ENCODE measurements around the gene MRPL36.

Gene MRPL36

DNA sequence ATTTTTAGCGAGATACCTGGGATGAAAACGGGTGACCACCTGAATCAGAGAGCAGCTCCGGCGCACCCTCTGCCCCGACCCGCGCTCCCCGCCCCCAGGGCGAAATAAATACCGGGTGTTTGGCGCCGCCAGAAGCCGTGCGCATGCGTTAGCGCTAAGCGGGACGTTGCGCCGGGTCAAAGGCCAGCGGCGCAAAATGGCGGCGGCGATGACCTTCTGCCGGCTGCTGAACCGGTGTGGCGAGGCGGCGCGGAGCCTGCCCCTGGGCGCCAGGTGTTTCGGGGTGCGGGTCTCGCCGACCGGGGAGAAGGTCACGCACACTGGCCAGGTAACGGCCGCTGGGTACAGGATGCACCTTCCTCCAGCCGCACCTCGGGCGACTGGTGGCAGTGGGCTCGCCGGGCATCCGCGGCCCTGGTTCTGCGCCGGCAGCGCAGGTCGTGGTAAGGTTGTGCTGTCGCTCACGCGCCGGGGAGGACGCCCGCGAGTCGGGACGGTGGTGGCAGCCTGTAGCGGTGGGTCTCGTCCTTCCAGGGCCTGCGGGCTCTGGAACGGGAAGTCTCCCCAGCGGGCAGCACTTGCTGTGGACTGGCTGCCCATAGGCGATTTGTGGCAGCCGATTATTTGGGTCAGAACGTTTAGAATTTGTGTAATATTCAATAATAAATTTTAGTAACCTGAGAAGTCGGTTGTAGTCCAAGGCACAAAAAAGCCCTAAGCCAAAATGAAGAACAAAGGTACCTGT, 1.8 kb upstream of the MRPL36 start, which contains the start of gene NDUFS6:
NDUFS6 (plus strand) TSS at position 186 of the 745 bp plus-strand sequence; CDS start at position 197, 11 bp downstream.
- H3K27ac ChIP-seq, result peak within 1 kb of the TSS; percentile 98

DNA sequence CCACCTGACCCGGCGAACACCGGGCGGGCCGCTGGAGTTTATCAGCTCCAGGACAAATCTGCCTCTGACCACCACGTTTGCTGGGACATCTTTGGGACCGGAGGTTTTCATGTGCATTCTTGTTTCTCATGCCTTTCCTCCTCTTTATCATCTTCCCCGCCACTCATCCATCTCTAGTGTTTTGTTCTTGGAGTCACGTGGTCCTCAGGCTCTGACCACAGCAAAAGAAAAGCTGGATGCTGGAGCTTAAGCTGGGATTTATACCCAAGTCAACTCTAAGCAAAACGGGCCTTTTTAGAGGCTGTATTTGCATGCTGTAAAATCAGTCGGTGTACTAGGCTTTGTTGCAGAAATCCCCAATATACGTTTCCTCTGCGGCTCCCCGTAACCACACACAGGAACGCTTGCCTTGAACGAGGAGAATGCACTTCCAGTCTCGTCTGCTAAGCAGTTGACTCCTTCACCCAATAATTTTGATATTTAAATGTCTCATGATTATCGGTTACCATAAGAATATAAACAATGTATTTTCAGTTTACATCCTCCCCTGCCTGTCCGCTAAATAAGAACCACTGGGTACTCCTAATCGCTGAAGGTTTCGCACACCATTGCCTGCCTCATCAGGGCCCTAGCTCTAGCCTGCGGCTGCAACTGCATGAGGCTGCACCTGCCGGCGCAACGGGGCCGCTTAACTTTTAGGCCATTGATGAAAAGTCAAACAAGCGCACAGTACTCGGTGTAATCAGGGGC, 1.0 kb upstream of the MRPL36 start:
- TF ChIP-seq ZFX (IDR thresholded peaks at IDR 0.05), result no peak
- H3K27ac ChIP-seq, result peak overlapping the region; percentile 98

More for the DNA sequence above, 1.8 kb upstream of the MRPL36 start, which contains the start of gene NDUFS6:
- TF ChIP-seq CTCF (conservative IDR thresholded peaks at IDR 0.05) (no peak; the same call in 1 of the 2 replicates), ZFX (IDR thresholded peaks at IDR 0.05) (peak; percentile 78)

- TF ChIP-seq ZFX (IDR thresholded peaks at IDR 0.05) (peak; percentile 94), CTCF (conservative IDR thresholded peaks at IDR 0.05) (no peak)
- H3K27ac ChIP-seq, result peak overlapping the region; percentile 98
Measured at GRCh38 chr5:1799110-1799601, 481 bp downstream of the MRPL36 start.

DNA sequence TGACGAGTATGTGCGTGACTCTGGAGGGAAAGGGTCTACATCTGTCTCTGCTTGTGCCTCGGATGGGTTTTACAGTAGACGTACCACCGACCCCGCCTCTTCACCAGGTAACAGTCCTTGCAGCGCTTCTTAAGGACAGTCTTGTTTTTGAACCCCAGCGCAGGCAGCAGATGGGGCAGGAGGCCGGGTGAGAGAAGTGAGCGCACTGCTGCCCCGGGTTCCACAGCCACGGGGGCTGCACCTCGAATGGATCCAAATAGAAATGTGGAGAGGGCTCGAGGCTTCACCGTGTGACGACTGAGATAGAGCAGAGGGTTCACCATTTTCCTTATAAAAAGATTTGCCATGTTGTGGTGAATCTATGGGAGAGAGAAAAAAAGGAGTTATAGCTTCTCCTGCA, 1.0 kb downstream of the MRPL36 start:
- peak overlapping the region; percentile 98 for H3K27ac ChIP-seq

DNA sequence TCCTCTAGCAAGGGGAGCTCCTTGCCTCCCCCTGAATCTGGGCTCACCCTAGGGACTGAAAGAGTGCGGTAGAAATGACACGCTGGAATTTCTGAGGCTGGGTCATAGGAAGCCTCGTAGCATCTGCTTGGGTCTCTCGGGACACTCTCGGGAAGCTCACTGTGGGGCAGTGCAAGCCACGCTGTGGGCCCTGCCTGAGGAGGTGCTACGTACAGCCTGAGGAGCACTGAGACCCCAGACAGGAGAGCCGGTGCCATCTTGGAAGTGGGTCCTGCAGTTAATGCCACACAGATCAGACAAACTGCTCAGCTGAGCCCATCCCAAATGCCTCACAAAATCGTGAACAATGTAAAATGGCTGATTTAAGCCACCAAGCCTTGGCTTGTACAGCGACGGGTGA, 1.8 kb downstream of the MRPL36 start:
- no peak for TF ChIP-seq CTCF (conservative IDR thresholded peaks at IDR 0.05)
- TF ChIP-seq ZFX (IDR thresholded peaks at IDR 0.05), result no peak
- no peak overlapping the region for H3K27ac ChIP-seq

DNA sequence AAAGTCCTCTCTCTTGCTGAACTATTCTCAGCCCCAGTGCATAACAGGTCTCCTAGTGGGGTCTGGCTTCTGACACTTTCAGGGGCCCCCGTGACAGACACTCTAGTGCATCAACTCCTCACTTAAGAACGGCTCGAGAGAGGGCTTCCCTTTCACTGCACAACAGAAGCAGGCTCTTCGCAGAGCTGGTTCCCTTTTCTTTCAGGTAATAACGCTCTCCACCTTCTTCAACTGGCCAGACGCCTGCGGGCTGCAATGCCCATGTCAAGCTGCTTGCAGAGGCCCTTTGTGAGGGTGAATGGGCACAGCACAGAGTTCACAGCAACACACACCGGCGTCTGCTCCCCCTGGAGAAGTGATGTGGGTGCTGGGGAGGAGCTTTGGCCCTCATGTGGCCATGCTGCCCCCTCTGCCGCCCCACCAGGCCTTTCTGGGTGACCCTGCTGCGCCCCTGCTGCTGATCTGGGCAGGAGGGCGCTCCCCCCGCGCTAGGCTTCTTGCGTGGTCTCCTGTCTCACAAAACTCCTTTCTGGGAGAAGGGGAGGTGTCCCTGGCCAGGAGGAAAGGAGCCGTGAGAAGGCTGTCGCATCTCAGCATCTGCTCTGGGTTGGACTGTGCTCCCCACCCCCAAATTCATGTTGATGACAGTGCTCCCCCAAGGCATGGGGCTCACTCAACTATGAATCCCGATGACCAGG, 2.4 kb downstream of the MRPL36 start:
- no peak for TF ChIP-seq ZFX (IDR thresholded peaks at IDR 0.05)
- TF ChIP-seq CTCF (conservative IDR thresholded peaks at IDR 0.05), result no peak
- no peak overlapping the region for H3K27ac ChIP-seq

DNA sequence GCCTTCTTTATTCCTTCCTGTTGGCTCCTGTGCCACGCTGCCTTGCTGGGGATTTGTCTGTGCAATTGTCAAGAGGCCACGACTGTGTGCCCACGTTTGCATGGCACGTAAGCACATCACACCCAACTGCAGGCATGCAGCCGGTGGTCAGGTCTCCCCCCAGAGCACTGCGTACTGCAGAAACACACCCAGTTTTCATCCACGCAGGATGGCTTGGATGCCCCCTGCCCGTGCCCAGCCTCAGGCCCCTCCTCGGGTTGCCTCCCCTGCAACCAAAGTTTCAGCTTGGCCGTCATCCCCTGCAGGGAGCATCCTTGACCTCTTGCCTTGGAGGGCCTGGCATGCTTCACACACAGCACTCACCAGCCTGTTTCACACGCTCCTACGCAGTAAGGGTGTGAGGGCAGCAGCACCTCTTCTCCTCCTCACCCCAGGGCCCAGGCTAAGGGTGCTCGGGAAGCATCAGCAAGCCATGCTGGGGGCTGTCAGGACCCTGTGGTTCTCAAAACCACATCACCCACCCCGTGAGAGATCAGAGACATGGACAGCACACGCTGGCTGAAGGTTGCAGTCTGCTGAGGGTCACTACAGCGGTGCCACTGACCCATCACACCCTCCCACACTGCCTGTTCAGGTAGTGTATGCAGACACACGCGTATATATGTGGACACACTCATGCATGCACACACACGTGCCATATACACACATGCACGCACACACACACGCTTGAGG, 3.1 kb downstream of the MRPL36 start:
- TF ChIP-seq CTCF (conservative IDR thresholded peaks at IDR 0.05) (no peak), ZFX (IDR thresholded peaks at IDR 0.05) (no peak)
- no peak overlapping the region for H3K27ac ChIP-seq

Measured in C4-2B (cell line).